H9 (cell line): ENCODE results near the gene MKX. TPM values are rescaled to one million over a fixed set of nuclear protein-coding genes. Genes with fewer than 3 reads are reported as not detected.

Source experiments
- DNase-seq: peaks from one replicate; pipeline ENCODE4 v3.0.0-alpha.2; 2017
- H2AFZ ChIP-seq: one replicate; pipeline ENCODE4 v1.6.1; 2013; ENCODE audit warnings: mild to moderate bottlenecking, low read length, control low read depth, moderate library complexity
- H2AK5ac ChIP-seq: 2 replicates; pipeline ENCODE4 v1.6.1; 2013; ENCODE audit warnings: low read length, control low read depth, mixed read lengths; ENCODE audit not compliant: insufficient read length
- H2BK120ac ChIP-seq: one replicate; pipeline ENCODE4 v1.6.1; 2013; ENCODE audit warnings: low read depth, mild to moderate bottlenecking, low read length, control low read depth, inconsistent platforms; ENCODE audit not compliant: poor library complexity, severe bottlenecking
- H2BK12ac ChIP-seq: 2 replicates; pipeline ENCODE4 v1.6.1; 2013; ENCODE audit warnings: low read length, control low read depth, mixed read lengths, low read depth; ENCODE audit not compliant: insufficient read length
- H2BK15ac ChIP-seq: 2 replicates; pipeline ENCODE4 v1.6.1; 2013; ENCODE audit warnings: low read depth, low read length, control low read depth
- H2BK20ac ChIP-seq: one replicate; pipeline ENCODE4 v1.6.1; 2013; ENCODE audit warnings: low read depth, mild to moderate bottlenecking, low read length, control low read depth, inconsistent platforms; ENCODE audit not compliant: poor library complexity, severe bottlenecking
- H2BK5ac ChIP-seq: 2 replicates; pipeline ENCODE4 v1.6.1; 2013; ENCODE audit warnings: low read length, control low read depth, mixed read lengths; ENCODE audit not compliant: insufficient read length
- H3K14ac ChIP-seq: 2 replicates; pipeline ENCODE4 v1.6.1; 2013; ENCODE audit warnings: low read length, control low read depth; ENCODE audit not compliant: insufficient read depth
- H3K18ac ChIP-seq: 2 replicates; pipeline ENCODE4 v1.6.1; 2013; ENCODE audit warnings: low read depth, mild to moderate bottlenecking, mixed read lengths, low read length, control low read depth; ENCODE audit not compliant: insufficient read length
- H3K23ac ChIP-seq: 2 replicates; pipeline ENCODE4 v1.6.1; 2013; ENCODE audit warnings: low read length, control low read depth, mixed read lengths, low read depth; ENCODE audit not compliant: insufficient read length
- H3K23me2 ChIP-seq: 2 replicates; pipeline ENCODE4 v1.6.1; 2013; ENCODE audit warnings: low read depth, mild to moderate bottlenecking, mixed read lengths, low read length, control low read depth; ENCODE audit not compliant: insufficient read length, poor library complexity, severe bottlenecking
- H3K27ac ChIP-seq: 2 replicates; pipeline ENCODE4 v1.5.1; 2013; ENCODE audit warnings: low read length, control low read depth, mixed read lengths, low read depth; ENCODE audit not compliant: insufficient read length
- H3K27me3 ChIP-seq: 2 replicates; pipeline ENCODE4 v1.6.1; 2013; ENCODE audit warnings: low read length, control low read depth, inconsistent platforms; ENCODE audit not compliant: insufficient read depth
- H3K4ac ChIP-seq: 2 replicates; pipeline ENCODE4 v1.6.1; 2013; ENCODE audit warnings: low read depth, mild to moderate bottlenecking, control low read depth, inconsistent platforms, low read length, moderate library complexity
- H3K4me1 ChIP-seq: 2 replicates; pipeline ENCODE4 v1.6.1; 2013; ENCODE audit warnings: low read length, control low read depth, inconsistent platforms; ENCODE audit not compliant: insufficient read depth
- H3K4me2 ChIP-seq: 2 replicates; pipeline ENCODE4 v1.6.1; 2013; ENCODE audit warnings: low read length, control low read depth, mixed read lengths; ENCODE audit not compliant: insufficient read length, insufficient read depth
- H3K56ac ChIP-seq: 2 replicates; pipeline ENCODE4 v1.6.1; 2013; ENCODE audit warnings: low read depth, mild to moderate bottlenecking, mixed read lengths, low read length, control low read depth; ENCODE audit not compliant: insufficient read length
- H3K79me1 ChIP-seq: 2 replicates; pipeline ENCODE4 v1.6.1; 2013; ENCODE audit warnings: low read depth, mild to moderate bottlenecking, moderate library complexity, low read length, control low read depth, inconsistent platforms; ENCODE audit not compliant: insufficient read depth, poor library complexity, severe bottlenecking
- H3K79me2 ChIP-seq: 2 replicates; pipeline ENCODE4 v1.6.1; 2013; ENCODE audit warnings: low read length, control low read depth, inconsistent platforms; ENCODE audit not compliant: insufficient read depth
- H3K9ac ChIP-seq: 2 replicates; pipeline ENCODE4 v1.6.1; 2013; ENCODE audit warnings: low read length, control low read depth, mixed read lengths; ENCODE audit not compliant: insufficient read length; ENCODE audit errors: extremely low read depth
- H3K9me3 ChIP-seq: one replicate; pipeline ENCODE4 v1.6.1; 2013; ENCODE audit warnings: low read depth, low read length, inconsistent platforms; ENCODE audit not compliant: control insufficient read depth
- H3T11ph ChIP-seq: one replicate; pipeline ENCODE4 v1.6.1; 2013; ENCODE audit warnings: mild to moderate bottlenecking, low read length, control low read depth, inconsistent platforms
- H4K20me1 ChIP-seq: one replicate; pipeline ENCODE4 v1.6.1; 2013; ENCODE audit not compliant: control insufficient read depth, insufficient read length, insufficient read depth
- H4K5ac ChIP-seq: 2 replicates; pipeline ENCODE4 v1.6.1; 2013; ENCODE audit warnings: low read depth, mild to moderate bottlenecking, mixed read lengths, low read length, control low read depth; ENCODE audit not compliant: insufficient read length
- H4K8ac ChIP-seq: replicated peaks from 2 replicates; pipeline ENCODE4 v1.6.1; 2013; ENCODE audit warnings: low read length, control low read depth, mixed read lengths, low read depth; ENCODE audit not compliant: insufficient read length
- H4K91ac ChIP-seq: 2 replicates; pipeline ENCODE4 v1.6.1; 2013; ENCODE audit warnings: low read depth, mild to moderate bottlenecking, moderate library complexity, mixed read lengths, low read length, control low read depth; ENCODE audit not compliant: insufficient read length
- H3K27ac Mint-ChIP-seq, 3 experiments: 2 replicates in 2 of 3; 3 replicates in 1 of 3; pipeline ENCODE4 v1.8.0; 2020 to 2021; ENCODE audit warnings: mixed read lengths in 3 of 3, mild to moderate bottlenecking in 1 of 3, moderate library complexity in 1 of 3
- H3K27me3 Mint-ChIP-seq: 2 replicates; pipeline ENCODE4 v1.8.0; 2021; ENCODE audit warnings: low read depth, mild to moderate bottlenecking, moderate library complexity, mixed read lengths
- H3K36me3 Mint-ChIP-seq, 3 experiments: 2 replicates in 2 of 3; 3 replicates in 1 of 3; pipeline ENCODE4 v1.8.0; 2020 to 2021; ENCODE audit warnings: low read depth in 3 of 3, mixed read lengths in 3 of 3; ENCODE audit not compliant: insufficient read depth in 1 of 3
- H3K4me1 Mint-ChIP-seq, 2 experiments: 2 replicates each; pipeline ENCODE4 v1.8.0; 2020; ENCODE audit warnings: mixed read lengths in 2 of 2
- H3K4me3 Mint-ChIP-seq, 2 experiments: 2 replicates in 1 of 2; 3 replicates in 1 of 2; pipeline ENCODE4 v1.8.0; 2020 to 2021; ENCODE audit warnings: mild to moderate bottlenecking in 2 of 2, mixed read lengths in 2 of 2, moderate library complexity in 1 of 2
- H3K9me3 Mint-ChIP-seq, 2 experiments: 2 replicates in 1 of 2; 3 replicates in 1 of 2; pipeline ENCODE4 v1.8.0; 2020; ENCODE audit warnings: mild to moderate bottlenecking in 2 of 2, mixed read lengths in 2 of 2, moderate library complexity in 1 of 2
- WGBS: extraction: QIAGEN DNeasy Blood & Tissue Kit; methylation state at CpG from one replicate; pipeline ENCODE4 v1.1.7; 2013; ENCODE audit warnings: missing lambda C conversion rate, low lambda C conversion rate, mixed read lengths; ENCODE audit not compliant: insufficient read length; ENCODE audit errors: extremely low coverage; 5-methylcytosine and 5-hydroxymethylcytosine counted together
- total RNA-seq: library from RNA; stranded (reverse); gene quantifications from 2 replicates; pipeline ENCODE4 v1.2.1, GENCODE V29; 2021
- TF ChIP-seq, protein P1 (sequence below): fragments of 200-600 bp; sonication (generic); conservative IDR thresholded peaks from 3 replicates; pipeline ENCODE4 v1.8.0; 2021; ENCODE audit warnings: antibody characterized with exemption, mild to moderate bottlenecking

Gene MKX
- total RNA-seq, 1 experiment from 2014 or later: 0.46 TPM

DNA sequence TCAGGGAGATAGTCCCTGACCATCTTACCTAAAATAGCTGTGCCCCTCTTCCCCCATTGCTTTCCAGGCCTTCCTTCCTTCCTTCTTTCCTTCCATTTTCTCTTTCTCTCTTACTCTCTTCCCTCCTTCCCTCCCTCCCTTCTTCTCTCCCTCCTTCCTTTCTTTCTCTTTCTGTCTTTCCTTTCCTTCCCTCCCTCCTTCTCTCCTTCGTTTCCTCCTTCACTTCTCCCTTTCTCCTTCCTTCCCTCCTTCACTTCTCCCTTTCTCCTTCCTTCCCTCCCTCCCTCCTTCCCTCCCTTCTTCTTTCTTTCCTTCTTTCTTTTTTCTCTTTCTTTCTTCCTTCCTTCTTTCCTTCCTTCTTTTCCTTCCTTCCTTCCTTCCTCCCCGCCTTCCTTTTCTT is 24.6 kb upstream of the MKX start:
- Histone ChIP-seq H3K4me2 (no peak overlapping the region), H4K8ac (no peak overlapping the region), H4K91ac (no peak overlapping the region), H3K27ac (no peak overlapping the region), H3K14ac (no peak overlapping the region), H3K23me2 (no peaks in the 10 kb centered on the region), H2AK5ac (no peak overlapping the region), H2BK5ac (no peak overlapping the region), H4K5ac (no peak overlapping the region), H3K18ac (no peak overlapping the region), H3K9me3 (no peaks in the 10 kb centered on the region), H3K23ac (no peak overlapping the region), H3K79me2 (no peaks in the 10 kb centered on the region), H3K79me1 (no peaks in the 10 kb centered on the region), H2BK20ac (no peak overlapping the region), H3K9ac (no peak overlapping the region), H2BK120ac (no peak overlapping the region), H2AFZ (no peak overlapping the region), H3T11ph (no peak overlapping the region), H3K4ac (no peak overlapping the region), H2BK15ac (no peak overlapping the region), H3K56ac (no peak overlapping the region), H4K20me1 (no peaks in the 10 kb centered on the region), H3K27me3 (no peaks in the 10 kb centered on the region), H2BK12ac (no peak overlapping the region), H3K4me1 (no peaks in the 10 kb centered on the region; the same call in 1 of the 2 replicates)
- H3K27me3 Mint-ChIP-seq: no peaks in the 10 kb centered on the region; the same call in 1 of the 2 replicates
- no peaks in the 10 kb centered on the region; a peak in 1 of 5 replicates for H3K9me3 Mint-ChIP-seq
- 100% methylated on average over 1 of the region's 2 CpGs for WGBS
- H3K36me3 Mint-ChIP-seq: no peaks in the 10 kb centered on the region
- no peak overlapping the region for H3K27ac Mint-ChIP-seq
- TF ChIP-seq, protein P1, sequence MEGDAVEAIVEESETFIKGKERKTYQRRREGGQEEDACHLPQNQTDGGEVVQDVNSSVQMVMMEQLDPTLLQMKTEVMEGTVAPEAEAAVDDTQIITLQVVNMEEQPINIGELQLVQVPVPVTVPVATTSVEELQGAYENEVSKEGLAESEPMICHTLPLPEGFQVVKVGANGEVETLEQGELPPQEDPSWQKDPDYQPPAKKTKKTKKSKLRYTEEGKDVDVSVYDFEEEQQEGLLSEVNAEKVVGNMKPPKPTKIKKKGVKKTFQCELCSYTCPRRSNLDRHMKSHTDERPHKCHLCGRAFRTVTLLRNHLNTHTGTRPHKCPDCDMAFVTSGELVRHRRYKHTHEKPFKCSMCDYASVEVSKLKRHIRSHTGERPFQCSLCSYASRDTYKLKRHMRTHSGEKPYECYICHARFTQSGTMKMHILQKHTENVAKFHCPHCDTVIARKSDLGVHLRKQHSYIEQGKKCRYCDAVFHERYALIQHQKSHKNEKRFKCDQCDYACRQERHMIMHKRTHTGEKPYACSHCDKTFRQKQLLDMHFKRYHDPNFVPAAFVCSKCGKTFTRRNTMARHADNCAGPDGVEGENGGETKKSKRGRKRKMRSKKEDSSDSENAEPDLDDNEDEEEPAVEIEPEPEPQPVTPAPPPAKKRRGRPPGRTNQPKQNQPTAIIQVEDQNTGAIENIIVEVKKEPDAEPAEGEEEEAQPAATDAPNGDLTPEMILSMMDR: no peak
- no peak overlapping the region for H3K4me3 Mint-ChIP-seq
- peaks cover 15 to 17% of the 10 kb centered on the region in 2 experiments for H3K4me1 Mint-ChIP-seq
- no peak for DNase-seq
